Astrocyte of the cerebellum (primary cell): ENCODE results near the gene VDR.

Experiments
- DNase-seq: peaks from one replicate; pipeline ENCODE4 v3.0.0-alpha.2; 2011; ENCODE audit warnings: low read depth
- H3K4me3 ChIP-seq: 2 replicates; pipeline ENCODE4 v1.5.1; 2011; ENCODE audit warnings: mild to moderate bottlenecking, low read depth, low read length, moderate library complexity
- in situ Hi-C: cut with HindIII; loops from 2 replicates; pipeline ENCODE4 v1.10.0; 2017; ENCODE audit warnings: low sequenced_read_pairs
- TF ChIP-seq, protein P1 (sequence below): IDR thresholded peaks from 2 replicates; pipeline ENCODE4 v1.5.1; 2012; ENCODE audit warnings: low read length, low read depth, moderate library complexity, mild to moderate bottlenecking; ENCODE audit errors: missing control alignments

Gene VDR

DNA sequence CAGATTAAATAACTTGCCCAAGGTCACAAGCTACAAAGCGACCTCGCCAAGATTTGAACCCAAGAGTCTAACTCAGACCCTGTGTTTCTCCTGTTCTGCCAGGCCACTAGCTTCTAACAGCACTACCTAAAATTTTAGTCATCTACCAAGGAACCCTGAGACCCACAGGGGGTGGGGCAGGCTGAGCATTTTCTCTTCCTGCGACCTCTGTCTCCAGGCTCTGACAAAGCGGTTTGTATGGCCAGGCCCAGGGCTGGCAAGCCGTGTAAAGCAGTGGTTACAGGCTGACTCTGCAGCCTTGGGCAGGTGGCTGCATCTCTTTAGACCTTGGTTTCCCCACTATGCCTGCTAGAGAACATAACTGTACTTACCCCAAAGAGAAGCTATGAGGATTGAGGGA is 5.3 kb downstream of the VDR start:
- TF ChIP-seq, protein P1, sequence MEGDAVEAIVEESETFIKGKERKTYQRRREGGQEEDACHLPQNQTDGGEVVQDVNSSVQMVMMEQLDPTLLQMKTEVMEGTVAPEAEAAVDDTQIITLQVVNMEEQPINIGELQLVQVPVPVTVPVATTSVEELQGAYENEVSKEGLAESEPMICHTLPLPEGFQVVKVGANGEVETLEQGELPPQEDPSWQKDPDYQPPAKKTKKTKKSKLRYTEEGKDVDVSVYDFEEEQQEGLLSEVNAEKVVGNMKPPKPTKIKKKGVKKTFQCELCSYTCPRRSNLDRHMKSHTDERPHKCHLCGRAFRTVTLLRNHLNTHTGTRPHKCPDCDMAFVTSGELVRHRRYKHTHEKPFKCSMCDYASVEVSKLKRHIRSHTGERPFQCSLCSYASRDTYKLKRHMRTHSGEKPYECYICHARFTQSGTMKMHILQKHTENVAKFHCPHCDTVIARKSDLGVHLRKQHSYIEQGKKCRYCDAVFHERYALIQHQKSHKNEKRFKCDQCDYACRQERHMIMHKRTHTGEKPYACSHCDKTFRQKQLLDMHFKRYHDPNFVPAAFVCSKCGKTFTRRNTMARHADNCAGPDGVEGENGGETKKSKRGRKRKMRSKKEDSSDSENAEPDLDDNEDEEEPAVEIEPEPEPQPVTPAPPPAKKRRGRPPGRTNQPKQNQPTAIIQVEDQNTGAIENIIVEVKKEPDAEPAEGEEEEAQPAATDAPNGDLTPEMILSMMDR, result no peak
- DNase-seq, result no peak
- in situ Hi-C loops, result no loop called here

GRCh38 chr12:47896633-47897032 is 8.2 kb downstream of the VDR start:
- in situ Hi-C loops, result no loop called here

More for the DNA sequence above, 5.3 kb downstream of the VDR start:
- no peak overlapping the region for H3K4me3 ChIP-seq

DNA sequence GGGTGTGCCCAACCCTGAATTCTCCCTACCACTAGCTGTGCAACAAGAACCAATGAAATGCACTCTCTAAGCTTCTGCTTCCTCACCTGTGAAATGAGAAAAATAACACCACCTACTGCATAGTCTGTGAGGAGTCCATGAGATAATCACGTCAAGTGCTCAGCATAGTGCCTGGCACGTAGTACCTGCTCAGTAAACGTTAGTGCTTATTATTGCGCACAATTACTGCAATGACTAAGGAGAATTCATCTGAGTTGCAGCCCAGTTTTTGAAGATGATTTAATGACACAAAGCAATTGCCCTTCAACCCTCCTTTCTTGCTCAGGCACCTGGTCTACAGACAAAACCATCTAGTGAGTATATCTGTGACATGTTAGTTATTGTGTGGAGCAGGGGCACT is 8.8 kb downstream of the VDR start:
- TF ChIP-seq, protein P1, result no peak
- H3K4me3 ChIP-seq, result no peak overlapping the region
- DNase-seq, result no peak
- in situ Hi-C loops, result no loop called here

More at GRCh38 chr12:47896633-47897032, 8.2 kb downstream of the VDR start:
- H3K4me3 ChIP-seq, result no peak overlapping the region
- TF ChIP-seq, protein P1, result no peak
- no peak for DNase-seq

GRCh38 chr12:47894652-47895051 is 10.1 kb downstream of the VDR start:
- no peak overlapping the region for H3K4me3 ChIP-seq
- in situ Hi-C loops, result no loop called here
- TF ChIP-seq, protein P1, result no peak
- DNase-seq, result no peak

- H3K4me3 ChIP-seq, result no peak overlapping the region
- in situ Hi-C loops, result no loop called here
- TF ChIP-seq, protein P1, result no peak
- DNase-seq, result no peak
Measured at GRCh38 chr12:47894068-47894467, 10.7 kb downstream of the VDR start.

DNA sequence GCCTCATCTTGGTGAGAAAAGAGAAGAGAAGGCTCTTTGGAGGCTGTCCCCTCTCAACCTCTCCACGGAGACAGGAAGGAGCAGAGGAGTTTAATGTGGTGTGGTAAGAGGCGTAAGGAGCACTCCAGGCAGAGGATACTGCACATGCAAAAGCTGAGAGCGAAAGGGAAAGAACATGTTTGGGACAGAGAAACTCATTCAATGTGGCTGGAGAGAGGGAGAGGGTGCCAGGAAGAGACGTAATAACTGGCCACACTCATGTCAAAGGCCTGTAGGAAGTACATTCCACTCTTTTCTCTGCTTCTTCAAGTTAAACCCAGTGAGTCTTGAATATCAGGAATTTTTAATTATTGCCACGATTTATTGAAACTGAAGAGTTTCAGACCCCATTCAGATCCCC is 12.0 kb downstream of the VDR start:
- in situ Hi-C loops, result no loop called here
- TF ChIP-seq, protein P1, result no peak

GRCh38 chr12:47891356-47891755 is 13.4 kb downstream of the VDR start:
- in situ Hi-C loops, result no loop called here
- H3K4me3 ChIP-seq, result no peak overlapping the region
- no peak for DNase-seq
- TF ChIP-seq, protein P1, result no peak

More for the DNA sequence above, 12.0 kb downstream of the VDR start:
- no peak overlapping the region for H3K4me3 ChIP-seq
- no peak for DNase-seq
